VCaP (cell line): ENCODE data around the gene C17orf107.
A peak's percentile ranks its signal among the peaks of the same experiment; 100 is the strongest.
"Not testable (repeated sequence)": the region's sequence is repeated elsewhere in the genome, so short reads cannot be mapped to it uniquely, and the experiment has no call there.

Source experiments
- H3K27ac ChIP-seq: fragments of 450-650 bp; 2 replicates; pipeline ENCODE4 v1.5.1; 2017
- TF ChIP-seq, protein P1 (sequence below): fragments of 450-650 bp; conservative IDR thresholded peaks from 2 replicates; pipeline ENCODE4 v1.5.1; 2017; ENCODE audit warnings: mild to moderate bottlenecking, moderate library complexity

The C17orf107 gene

DNA sequence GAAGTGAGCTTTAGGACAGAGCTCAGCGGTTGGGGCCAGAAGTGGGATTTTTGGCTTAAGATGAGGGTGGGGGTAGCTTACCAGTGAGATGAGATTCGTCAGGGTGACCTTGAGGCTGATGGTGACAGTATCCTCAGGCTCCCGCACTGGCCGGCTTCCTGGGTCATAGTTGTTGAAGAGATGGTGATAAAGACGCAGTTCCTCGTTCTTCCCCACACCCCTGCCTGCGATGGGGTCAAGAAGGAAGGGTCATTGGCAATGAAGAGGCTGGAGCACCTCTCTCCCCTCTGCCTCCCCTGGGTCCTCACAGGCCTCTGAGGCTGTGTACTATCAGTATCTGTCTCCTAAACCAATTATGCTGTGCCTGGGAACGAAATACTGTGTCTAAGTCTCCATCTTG, 3.2 kb downstream of the C17orf107 start:
- no peak overlapping the region for H3K27ac ChIP-seq
- TF ChIP-seq, protein P1, sequence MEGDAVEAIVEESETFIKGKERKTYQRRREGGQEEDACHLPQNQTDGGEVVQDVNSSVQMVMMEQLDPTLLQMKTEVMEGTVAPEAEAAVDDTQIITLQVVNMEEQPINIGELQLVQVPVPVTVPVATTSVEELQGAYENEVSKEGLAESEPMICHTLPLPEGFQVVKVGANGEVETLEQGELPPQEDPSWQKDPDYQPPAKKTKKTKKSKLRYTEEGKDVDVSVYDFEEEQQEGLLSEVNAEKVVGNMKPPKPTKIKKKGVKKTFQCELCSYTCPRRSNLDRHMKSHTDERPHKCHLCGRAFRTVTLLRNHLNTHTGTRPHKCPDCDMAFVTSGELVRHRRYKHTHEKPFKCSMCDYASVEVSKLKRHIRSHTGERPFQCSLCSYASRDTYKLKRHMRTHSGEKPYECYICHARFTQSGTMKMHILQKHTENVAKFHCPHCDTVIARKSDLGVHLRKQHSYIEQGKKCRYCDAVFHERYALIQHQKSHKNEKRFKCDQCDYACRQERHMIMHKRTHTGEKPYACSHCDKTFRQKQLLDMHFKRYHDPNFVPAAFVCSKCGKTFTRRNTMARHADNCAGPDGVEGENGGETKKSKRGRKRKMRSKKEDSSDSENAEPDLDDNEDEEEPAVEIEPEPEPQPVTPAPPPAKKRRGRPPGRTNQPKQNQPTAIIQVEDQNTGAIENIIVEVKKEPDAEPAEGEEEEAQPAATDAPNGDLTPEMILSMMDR = no peak

DNA sequence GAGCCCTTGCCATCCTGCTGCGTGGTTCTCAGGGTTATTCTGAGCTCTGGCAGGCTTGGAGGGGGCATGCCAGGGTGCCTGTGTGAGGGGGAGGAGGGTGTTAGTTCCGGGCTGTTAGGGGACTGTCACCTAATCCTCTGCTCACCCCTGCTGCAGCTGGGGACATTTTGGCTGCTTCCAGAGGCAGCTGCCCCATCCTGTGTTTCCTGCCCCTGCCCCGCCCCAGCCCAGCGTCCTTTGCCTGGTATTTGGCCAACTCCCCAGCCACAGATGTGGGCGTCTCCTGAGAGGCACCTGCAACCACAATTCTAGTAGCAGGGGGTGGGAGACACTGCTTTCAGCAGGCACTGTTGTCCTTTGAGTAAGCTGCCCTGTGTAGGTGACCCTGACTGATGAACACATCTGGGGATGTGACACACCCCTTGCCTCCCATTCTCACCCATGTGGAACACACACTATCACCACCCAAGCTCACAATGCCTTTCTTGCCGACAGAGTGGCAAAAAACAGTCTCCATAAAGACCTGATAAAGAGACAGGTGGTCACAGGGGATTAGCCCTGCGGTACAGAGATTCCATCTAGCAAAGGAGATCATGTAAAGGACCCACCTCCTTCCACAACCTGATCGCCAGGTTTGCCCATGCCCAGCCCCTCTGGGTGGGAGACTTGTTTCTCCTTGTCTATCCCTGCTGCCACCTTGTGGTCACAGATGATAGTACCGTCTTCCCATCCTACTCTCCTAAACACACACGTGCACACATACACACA, 3.9 kb downstream of the C17orf107 start, which contains the start of gene CHRNE:
CHRNE (minus strand) TSS at position 48 of the 768 bp plus-strand sequence; CDS start at position 13, 35 bp downstream.
- TF ChIP-seq, protein P1 = peak; percentile 79
- no peak within 1 kb of the TSS for H3K27ac ChIP-seq

DNA sequence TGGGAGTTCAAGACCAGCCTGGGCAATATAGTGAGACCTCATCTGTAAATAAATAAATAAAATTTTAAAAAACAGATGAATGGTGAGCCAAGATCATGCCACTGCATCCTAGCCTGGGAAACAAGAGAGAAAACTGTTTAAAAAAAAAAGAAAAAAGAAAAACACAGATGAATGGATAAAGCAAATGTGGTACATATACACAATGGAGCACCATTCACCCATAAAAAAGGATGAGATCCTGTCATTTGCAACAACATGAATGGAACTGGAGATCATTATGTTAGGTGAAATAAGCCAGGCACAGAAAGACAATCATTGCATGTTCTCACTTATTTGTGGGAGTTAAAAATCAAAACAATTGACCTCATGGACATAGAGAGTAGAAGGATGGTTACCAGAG, 7.3 kb downstream of the C17orf107 start:
- not testable (repeated sequence) for H3K27ac ChIP-seq

DNA sequence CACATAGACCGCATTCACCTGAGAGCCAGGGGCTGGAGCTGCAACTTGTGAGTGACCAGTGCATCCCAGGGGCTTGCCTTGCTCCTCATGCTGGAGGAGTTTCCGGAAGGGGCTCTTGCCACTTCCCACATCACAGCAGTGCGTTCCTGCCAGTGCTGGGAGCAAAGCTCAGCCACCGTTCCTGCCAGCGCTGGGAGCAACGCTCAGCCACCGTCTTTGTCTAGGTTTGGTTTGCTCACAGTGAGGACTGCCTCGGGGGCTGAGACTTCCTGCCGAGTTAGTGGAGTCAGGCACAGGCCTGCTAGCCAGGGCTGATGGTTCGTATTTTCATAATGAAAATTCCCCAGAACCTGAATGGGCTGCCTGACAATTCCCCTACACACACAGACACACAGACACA, 9.0 kb downstream of the C17orf107 start:
- no peak overlapping the region for H3K27ac ChIP-seq

DNA sequence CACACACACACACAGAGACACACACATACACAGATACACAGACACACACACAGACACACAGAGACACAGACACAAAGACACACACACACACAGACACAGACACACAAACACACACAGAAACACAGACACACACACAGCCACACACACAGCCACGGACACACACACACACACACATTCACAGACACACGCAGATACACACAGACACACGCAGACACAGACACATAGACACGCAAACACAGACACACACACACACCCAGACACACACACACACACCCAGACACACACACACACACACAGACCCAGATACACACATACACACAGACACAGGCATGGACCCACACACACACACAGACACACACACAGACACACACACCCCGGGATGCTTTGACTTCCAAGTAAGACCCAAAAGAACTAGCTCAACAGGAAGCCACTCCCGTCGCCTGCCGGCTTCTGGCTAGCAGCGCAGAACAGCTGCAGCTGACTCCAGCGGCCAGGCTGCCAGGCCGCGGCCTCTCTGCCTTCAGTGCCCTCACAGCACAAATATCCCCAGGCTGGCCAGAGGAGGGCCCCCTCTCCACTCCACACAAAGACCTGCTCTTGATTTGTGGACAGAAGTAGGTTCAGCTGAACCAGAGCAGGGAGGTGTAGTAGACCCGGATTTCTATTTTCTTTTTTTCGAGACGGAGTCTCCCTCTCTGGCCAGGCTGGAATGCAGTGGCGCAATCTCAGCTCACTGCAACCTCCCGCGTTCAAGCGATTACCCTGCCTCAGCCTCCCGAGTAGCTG, 9.6 kb downstream of the C17orf107 start:
- TF ChIP-seq, protein P1 = peak; percentile 78
- 0 out of 2 replicates have a peak overlapping the region, but pooled peaks have one; percentile 5 for H3K27ac ChIP-seq

More for the DNA sequence above, 9.0 kb downstream of the C17orf107 start:
- TF ChIP-seq, protein P1 = no peak

DNA sequence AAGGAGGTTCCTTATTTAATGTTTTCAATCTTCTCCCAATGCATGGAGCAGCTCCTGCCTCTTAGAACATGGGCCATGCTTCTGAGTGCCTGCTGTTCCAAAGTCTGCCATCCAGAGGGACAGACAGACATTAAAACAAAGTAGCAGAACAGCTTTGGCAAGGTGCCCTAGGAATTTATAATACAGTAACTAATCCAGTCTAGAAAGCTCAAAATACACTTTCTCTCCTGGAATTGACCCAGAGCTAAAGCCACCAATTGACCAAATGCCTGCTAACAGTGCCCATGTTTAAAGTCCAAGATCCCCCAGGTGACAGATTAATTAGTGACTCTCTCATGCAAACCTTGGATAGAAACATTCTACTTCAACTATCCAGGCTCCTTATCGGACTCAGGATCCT, 14.7 kb downstream of the C17orf107 start:
- TF ChIP-seq, protein P1 = no peak

DNA sequence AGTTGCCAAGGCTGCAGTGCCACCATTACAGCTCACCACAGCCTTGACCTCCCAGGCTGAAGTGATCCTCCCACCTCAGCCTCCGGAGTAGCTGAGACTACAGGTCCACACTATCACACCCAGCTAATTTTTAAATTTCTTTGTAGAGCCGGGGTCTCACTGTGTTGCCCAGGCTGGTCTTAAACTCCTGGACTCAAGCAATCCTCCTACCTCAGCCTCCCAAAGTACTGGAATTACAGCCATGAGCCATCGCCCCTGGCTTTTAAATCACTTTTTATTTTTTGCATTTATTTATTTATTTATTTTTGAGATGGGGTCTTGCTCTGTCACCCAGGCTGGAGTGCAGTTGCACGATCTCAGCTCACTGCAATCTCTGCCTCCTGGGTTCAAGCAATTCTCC, 15.2 kb downstream of the C17orf107 start:
- not testable (repeated sequence) for H3K27ac ChIP-seq

More for the DNA sequence above, 14.7 kb downstream of the C17orf107 start:
- no peak overlapping the region for H3K27ac ChIP-seq

DNA sequence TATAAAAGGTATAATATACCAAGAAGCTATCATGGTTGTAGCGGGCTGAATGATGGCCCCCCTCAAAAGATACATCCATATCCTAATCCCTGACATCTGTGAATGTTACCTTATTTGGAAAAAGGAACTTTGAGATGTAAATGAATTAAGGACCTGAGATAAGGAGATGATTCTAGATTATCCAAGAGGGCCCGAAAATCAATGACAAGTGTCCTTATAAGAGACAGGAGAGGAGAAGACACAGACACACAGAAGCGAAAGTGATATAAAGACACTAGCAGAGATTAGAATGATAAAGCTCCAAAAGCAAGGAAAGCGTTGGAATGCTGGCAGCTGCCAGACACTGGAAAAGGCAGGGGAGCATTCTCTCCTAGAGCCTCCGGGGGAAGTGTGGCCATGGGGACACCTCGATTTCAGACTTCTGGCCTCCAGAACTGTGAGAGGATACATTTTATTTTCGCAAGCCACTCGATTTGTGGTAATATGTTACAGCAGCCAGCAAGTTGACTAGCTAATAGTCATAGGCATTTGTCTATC, 20.2 kb downstream of the C17orf107 start:
- TF ChIP-seq, protein P1 = no peak
- H3K27ac ChIP-seq = no peak overlapping the region
